ENCODE results near the gene CYP1B1.
"Not testable (repeated sequence)": the region's sequence is repeated elsewhere in the genome, so short reads cannot be mapped to it uniquely, and the experiment has no call there.

Gene CYP1B1

GRCh38 chr2:38099099-38100028 lies 23.4 kb upstream of the CYP1B1 start:
- DNase-seq (ENCODE audit: low read depth, low spot score) = no peak
- H3K27ac ChIP-seq = no peak overlapping the region

GRCh38 chr2:38098421-38099098 lies 22.6 kb upstream of the CYP1B1 start:
- H3K27ac ChIP-seq = no peak overlapping the region
- no peak for DNase-seq (ENCODE audit: low read depth, low spot score)

DNA sequence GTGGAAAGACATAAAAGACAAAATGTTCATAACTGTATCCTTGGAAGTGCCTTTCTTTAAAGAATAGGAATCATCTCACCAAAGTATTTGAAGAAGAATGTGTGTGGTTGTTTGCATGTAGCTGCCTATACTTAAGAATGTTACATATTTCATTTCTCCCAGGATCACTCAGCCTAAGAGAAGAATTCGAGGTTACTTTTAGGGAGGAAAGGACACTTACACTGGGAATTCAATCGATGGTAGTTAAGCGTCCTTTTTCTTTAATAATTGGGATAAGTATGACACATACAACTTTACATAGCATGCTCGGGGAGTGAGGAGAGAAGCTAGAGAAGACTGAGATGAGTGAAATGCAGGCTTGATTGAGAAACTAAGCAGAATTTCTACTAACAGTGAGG lies 22.0 kb upstream of the CYP1B1 start:
- no peak for DNase-seq (ENCODE audit: low read depth, low spot score)

GRCh38 chr2:38097258-38097987 lies 21.5 kb upstream of the CYP1B1 start:
- H3K27ac ChIP-seq = no peak overlapping the region
- no peak for DNase-seq (ENCODE audit: low read depth, low spot score)

More for the DNA sequence above, 22.0 kb upstream of the CYP1B1 start:
- no peak overlapping the region for H3K27ac ChIP-seq

DNA sequence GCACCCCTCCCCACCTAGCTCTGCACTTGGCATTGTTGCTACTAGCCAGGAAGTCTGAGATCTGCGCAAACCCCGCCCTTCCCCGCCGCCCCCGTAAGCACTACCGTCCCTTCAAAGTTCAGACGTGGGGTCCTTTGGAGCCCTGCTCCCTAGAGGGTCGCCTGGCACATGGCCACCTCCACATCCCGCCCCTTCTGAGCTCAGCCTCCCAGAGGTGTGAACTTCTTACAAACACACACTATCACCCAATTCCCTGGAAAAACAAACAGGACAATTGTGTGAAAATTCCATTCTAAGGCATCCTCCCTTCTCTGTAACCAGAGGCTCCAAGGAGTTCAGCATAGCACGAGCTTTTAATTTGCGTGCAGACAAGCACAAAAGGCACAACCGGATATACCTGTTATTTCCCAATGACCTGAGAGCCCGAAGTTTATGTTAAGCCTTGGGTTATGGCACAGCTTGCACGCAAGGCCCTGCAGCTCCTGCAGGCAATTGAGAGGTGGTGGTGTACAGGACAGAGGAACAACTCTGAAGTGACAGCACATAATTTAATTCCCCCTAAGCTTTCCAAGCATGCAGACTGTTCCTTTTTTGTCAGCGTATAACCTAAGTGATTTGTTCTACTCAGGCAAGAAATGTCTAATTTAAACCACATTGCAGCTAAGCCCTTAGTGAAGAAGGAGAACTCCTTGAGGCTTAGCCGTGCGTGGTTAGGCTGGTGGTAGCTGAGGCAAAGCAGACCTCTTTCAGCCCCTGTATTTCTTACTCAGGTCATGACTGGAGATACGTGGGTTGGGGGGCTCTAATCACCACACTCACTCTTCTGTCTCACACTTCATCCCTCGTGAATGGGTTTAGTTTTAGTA lies 20.3 kb upstream of the CYP1B1 start:
- DNase-seq (ENCODE audit: low read depth, low spot score) = peak; percentile 84
- peak overlapping the region; percentile 65 for H3K27ac ChIP-seq

GRCh38 chr2:38095079-38095995 lies 19.4 kb upstream of the CYP1B1 start:
- H3K27ac ChIP-seq = peak overlapping the region; percentile 65
- DNase-seq (ENCODE audit: low read depth, low spot score) = no peak

DNA sequence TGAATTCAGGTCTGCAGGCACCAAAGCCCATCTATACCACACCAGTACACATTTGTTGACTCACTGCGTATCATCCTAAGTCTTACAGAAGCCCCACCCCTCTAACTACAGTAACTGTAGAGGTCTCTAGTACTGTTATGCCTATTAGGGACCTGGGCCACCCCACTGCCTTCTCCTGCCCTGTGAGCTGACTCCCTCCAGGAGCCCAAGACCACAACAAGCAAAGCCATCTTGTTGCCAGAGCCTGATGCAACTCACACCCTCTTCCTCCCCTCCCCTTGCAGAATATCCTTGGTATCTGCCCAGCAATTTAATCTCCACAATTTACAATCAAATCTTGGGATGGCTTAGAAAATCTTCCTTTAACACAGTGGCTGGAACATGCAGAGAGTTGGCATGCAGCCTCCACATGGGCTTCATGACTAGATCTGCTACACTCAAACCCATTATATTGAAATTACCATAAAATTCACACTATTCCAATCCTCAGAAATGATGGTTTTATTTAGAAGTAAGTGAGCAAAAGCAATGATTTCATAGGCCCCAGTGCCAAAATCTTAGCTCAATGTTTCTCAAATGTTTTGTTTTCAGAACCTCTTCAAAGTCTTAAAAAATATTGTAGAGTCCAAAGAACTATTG lies 17.7 kb upstream of the CYP1B1 start:
- DNase-seq (ENCODE audit: low read depth, low spot score) = no peak
- H3K27ac ChIP-seq = no peak overlapping the region

- DNase-seq (ENCODE audit: low read depth, low spot score) = no peak
- no peak overlapping the region for H3K27ac ChIP-seq
These were observed 16.4 kb upstream of the CYP1B1 start for GRCh38 chr2:38092196-38092902.

GRCh38 chr2:38091760-38092159 lies 15.8 kb upstream of the CYP1B1 start:
- no peak for DNase-seq (ENCODE audit: low read depth, low spot score)
- no peak overlapping the region for H3K27ac ChIP-seq

DNA sequence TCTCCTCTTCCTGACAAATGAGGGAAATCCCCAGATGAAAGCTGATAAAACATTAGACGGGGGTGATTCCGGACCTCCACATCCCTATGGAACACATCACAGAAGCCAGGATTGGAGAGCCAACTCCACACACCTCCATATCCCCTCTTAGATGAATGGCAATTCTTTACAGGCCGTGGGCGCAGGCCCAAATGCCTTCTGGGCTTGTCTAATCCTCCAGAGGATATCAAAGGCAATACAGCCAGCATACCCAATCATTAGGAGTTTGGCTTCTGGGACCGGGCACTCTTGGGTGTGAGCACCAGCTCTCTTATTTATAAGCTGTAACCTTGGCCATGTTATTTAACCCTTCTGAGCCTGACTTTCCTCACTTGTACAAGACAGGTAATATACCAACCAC lies 15.0 kb upstream of the CYP1B1 start:
- H3K27ac ChIP-seq = no peak overlapping the region

DNA sequence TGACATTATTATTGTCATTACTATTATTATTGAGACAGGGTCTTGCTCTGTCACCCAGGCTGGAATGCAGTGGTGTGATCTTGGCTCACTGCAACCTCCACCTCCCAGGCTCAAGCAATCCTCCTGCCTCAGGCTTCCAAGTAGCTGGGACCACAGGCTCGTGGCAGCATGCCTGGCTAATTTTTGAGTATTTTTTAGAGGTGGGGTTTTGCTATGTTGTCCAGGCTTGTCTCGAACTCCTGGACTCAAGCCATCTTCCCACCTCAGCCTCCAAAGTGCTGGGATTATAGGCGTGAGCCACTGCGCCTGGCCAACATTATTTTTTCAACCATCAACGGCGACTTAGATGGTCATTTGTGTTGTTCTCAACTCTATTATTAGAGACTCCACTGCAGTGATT lies 14.3 kb upstream of the CYP1B1 start:
- not testable (repeated sequence) for H3K27ac ChIP-seq; DNase-seq (ENCODE audit: low read depth, low spot score)

More for the DNA sequence above, 15.0 kb upstream of the CYP1B1 start:
- no peak for DNase-seq (ENCODE audit: low read depth, low spot score)

- not testable (repeated sequence) for DNase-seq (ENCODE audit: low read depth, low spot score); H3K27ac ChIP-seq
These were observed 10.2 kb upstream of the CYP1B1 start for GRCh38 chr2:38085998-38086698.

DNA sequence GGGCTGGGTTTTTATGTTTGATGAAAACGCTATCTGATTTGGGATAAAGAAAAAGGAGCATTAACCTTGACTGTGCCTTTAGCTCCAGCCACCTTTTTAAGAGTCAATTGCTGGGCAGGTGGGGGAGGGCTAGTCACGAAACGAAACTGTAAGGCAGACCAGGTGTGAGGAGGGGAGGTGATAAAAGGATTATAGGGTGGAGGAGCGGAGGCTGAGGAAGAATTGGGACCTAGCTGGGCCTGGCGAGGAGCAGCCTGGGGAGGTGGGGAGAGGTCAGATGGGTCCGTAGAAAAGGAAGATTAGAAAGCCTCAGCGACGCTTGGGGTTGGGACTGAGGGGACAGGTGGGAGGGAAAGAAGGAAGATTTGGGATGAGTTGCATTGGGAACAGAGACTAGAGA lies 8.6 kb upstream of the CYP1B1 start:
- not testable (repeated sequence) for H3K27ac ChIP-seq; DNase-seq (ENCODE audit: low read depth, low spot score)

- not testable (repeated sequence) for H3K27ac ChIP-seq; DNase-seq (ENCODE audit: low read depth, low spot score)
These were observed 6.8 kb upstream of the CYP1B1 start for GRCh38 chr2:38082727-38083126.

GRCh38 chr2:38080346-38080745 lies 4.4 kb upstream of the CYP1B1 start:
- DNase-seq (ENCODE audit: low read depth, low spot score) = no peak
- no peak overlapping the region for H3K27ac ChIP-seq

- H3K27ac ChIP-seq = no peak overlapping the region
- DNase-seq (ENCODE audit: low read depth, low spot score) = no peak
These were observed 3.4 kb upstream of the CYP1B1 start for GRCh38 chr2:38079116-38080052.

Data from epithelial cell of prostate (primary cell).